Measurements from ENCODE around the gene TSNAX.
"Not testable (repeated sequence)": the region's sequence is repeated elsewhere in the genome, so short reads cannot be mapped to it uniquely, and the experiment has no call there.

The TSNAX gene

DNA sequence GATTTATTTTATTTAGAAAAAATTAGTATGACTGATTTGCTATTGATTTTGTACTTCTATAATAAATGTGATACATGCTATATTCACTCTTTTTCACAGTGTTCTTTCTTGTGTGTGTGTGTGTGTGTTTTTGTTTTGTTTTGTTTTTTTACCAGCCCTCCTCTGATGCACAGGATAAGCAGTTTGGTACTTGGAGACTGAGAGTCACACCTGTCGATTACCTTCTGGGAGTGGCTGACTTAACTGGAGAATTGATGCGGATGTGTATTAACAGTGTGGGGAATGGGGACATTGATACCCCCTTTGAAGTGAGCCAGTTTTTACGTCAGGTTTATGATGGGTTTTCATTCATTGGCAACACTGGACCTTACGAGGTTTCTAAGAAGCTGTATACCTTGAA, 35.9 kb downstream of the TSNAX start:
- FAIRE-seq, result no peak

DNA sequence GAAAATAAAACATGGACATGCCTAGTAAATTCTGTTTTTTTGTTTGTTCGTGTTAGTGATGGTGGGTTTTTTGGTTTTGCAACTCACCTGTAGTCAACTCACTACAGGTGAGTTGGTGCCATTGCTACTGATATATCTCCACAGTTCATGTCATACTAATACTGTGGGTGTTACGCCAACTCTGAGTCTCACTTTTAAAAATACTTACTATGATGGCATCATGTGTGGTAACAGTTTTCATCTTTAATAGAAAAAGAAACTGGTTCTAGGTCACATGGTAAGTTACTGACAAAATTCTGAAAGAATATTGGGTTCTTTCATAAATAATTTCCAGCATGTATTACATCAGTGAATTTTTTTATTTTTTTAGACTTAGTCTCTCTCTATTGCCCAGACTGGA, 38.0 kb downstream of the TSNAX start:
- no peak for FAIRE-seq

DNA sequence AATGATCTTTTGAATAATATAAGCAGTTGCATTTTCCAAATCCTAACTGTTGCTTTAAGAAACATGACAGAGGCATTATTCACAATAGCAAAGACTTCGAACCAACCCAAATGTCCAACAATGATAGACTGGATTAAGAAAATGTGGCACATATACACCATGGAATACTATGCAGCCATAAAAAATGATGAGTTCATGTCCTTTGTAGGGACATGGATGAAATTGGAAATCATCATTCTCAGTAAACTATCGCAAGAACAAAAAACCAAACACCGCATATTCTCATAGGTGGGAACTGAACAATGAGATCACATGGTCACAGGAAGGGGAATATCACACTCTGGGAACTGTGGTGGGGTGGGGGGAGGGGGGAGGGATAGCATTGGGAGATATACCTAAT, 41.8 kb downstream of the TSNAX start:
- not testable (repeated sequence) for FAIRE-seq

DNA sequence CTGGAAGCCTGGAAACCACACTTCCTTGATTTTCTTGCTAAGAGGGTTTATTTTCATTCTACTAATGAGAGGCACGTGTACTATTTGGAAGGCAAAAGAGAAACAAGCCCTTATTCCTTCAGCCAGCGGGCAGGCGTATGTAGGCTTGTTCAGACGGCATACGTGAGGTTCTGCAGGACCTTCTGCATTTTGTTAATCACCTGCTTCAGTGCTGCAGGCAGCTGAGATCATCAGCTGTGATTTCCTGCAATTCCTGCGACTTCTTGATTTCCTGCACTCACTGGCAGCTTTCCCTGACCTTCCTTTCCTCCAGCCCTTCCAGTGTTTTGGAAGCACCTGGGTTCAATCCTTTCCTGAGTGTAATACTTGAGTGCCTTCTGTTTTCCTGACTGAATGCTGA, 43.4 kb downstream of the TSNAX start:
- no peak for FAIRE-seq

DNA sequence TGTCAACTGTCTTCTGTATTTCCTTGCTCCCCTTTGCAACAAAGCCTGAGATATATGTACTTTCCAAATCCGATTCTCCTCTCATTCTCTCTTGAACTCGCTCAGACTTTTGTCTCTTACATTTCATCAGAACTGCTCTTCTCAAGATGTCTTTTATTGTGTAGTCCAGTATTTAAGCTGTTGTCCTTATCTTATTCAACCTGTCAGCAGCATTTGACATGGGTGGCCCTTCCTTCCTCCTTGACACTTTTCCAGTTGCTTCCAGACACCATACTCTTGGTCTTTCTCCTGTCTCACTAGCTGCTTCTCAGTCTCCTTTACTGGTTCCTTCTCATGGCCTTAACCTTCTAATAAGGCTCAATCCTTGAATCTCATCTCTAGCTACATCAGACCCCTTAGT, 47.0 kb downstream of the TSNAX start:
- FAIRE-seq, result no peak

DNA sequence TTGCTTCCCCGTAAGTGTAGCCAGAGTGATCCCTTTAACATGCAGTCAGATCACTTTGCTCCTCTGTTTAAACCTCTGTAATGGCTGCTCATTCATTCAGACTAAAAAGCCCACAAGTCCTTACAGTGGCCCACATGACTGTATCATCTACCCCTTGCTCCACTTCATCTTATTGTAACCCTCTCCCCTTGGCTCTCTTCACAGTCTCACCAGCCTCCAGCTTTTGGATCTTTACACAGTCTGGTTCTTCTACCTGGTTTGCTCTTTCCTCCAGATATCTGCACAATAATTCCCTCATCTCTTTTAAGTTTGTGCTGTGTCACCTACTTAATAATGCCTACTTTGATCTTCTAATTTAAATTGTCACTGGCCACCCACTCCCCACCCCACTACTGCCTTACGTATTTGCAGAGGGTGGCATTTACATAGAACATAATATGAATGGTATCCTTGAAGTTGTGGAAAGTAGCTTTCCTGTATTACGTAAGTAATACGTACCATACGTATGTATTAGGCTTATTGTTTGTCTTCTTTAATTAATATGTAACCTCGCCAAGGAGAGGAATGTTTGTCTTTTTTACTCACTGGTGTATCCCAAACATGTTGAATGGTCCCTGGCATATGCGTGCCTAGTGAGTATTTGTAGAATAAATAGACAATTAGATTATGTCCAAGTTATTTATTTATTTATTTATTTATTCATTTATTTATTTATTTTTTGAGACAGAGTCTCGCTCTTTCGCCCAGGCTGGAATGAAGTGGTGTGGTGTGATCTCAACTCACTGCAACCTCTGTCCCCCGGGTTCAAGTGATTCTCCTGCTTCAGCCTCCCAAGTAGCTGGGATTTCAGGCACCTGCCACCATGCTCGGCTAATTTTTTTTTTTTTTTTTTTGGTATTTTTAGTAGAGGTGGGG, 48.6 kb downstream of the TSNAX start:
- no peak for FAIRE-seq

DNA sequence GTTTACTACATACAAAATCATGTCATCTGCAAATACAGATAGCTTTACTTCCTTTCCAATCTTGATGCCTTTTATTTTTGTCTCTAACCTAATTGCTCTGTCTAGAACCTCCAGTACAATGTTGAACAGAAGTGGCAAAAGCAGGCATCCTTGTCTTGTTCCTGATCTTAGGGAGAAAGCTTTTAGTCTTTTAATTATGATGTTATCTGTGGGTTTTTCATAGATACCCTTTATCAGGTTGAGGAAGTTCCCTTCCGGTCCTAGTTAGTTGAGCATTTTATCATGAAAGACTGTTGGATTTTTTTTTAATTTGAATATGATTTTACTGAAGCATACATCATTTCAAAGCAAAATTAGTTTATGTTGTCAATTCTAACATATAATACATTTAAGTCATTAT, 52.4 kb downstream of the TSNAX start:
- FAIRE-seq, result no peak

DNA sequence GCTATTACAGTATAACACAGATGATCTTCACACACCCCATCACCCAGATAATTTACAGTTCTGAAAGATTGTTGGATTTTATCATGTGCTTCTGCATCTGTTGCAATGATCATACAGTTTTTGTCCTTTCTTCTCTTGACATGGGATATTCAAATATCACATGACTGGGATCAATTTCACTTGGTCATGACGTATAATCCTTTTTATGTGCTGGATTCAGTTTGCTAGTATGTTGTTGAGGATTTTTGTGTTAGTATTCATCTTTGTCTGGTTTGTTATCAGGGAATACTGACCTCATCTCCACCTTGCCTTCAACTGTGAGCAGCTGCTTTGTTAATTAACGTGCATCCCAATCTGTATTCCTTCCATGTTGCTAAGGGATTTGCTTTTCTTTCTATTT, 53.4 kb downstream of the TSNAX start:
- FAIRE-seq, result no peak

DNA sequence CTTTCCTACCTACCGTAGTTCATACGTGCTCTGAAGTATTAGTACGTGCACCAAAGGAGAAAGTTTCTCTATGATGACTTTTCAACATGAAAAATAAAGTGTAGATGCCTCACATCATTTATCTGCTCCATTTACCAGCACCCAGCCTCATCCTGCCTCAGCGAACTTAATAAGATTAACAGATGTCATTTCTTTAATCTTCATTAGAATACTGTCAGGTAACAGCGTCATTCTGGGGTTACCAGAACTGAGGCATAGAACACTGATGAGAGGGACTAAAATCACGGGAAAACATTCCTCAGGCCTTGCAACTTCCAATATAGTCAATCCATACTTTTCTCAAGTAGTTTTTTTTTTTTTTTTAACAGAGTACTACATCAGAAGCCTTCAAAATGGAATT, 54.9 kb downstream of the TSNAX start:
- no peak for FAIRE-seq

DNA sequence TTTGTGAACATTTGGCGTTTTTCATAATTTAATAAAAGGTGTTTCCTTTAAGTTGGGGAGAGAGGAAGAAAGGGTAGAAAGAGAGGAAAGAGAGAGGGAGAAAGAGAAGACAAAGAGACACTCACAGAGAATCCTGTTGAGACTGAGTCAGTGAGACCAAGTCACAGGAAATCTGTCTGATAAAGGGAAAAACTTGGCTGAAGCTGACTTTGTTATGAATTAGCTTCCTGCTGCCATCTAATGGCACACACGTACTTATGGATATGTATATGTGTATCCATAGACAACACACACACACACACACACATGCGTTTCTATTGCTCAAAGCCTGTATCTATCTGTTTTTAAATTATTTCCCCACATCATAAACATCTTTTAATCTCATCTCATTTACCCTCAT, 55.6 kb downstream of the TSNAX start:
- FAIRE-seq, result no peak

DNA sequence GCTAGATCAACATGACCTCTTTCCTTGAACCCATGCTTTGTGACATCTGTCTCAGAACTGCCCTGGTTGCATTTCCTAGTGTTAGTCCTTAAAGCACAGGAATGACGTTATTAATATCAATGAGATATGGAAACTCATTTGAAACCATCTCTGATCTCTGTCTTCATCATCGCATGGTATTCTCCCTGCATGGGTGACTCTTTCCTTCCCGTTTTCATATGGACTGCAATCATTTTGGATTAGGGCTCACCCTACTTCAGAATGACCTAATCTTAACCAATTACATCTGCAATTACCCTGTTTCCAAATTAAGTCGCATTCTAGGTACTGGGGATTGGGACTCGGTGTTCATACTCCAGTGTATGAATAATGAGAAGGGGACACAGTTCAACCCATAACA, 56.5 kb downstream of the TSNAX start:
- FAIRE-seq, result no peak

DNA sequence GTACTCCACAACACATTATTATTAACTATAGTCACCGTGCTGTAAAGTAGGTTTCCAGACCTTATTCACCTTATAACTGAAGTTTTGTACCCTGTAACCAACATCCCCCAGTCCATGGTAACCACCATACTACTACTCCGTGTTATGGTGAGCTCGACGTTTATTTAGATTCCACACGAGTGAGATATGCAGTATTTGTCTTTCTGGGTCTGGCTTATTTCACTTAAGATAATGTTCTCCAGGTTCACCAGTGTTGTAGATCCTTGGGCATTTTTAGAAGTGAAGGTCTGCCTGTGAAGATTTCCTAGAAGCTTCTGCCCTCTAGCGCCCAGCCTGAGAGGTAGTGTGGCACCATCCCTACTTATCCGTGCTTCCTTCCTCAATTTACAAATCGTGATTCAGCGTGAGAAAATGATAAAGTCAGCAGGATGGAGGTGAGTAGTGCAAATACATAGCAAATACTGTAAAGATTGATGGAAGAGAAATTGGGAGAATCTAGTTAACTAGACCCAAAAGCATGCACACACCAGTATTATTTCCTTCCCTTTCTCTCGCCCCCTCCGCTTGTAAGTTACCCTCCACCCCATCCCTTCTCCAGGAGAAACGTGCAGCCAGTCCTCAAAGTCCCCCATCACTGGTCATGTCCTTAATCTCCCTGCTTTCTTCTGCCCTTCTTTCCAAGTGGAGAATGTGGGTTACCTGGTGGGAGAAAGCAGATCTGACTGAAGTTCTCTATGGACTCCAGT, 62.2 kb downstream of the TSNAX start:
- no peak for FAIRE-seq

DNA sequence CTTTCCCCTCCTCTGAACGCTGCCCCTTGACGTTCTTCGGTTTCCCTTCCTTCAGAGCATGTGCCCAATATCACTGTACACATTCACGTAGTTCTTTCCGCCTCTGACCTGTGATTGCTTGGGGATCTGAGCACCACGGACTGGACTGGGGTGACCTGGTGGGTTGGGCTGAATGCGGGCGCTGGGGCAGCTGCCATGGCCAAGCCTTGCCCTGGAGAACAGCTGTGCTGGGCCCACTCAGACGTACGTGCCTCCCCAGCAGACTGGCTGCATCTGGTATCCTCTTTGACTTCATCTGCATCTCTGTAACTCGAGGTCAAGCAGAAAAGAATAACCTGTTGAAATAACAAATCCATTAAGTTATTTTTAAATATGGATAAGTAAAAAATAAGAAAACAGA, 63.0 kb downstream of the TSNAX start:
- FAIRE-seq, result no peak

DNA sequence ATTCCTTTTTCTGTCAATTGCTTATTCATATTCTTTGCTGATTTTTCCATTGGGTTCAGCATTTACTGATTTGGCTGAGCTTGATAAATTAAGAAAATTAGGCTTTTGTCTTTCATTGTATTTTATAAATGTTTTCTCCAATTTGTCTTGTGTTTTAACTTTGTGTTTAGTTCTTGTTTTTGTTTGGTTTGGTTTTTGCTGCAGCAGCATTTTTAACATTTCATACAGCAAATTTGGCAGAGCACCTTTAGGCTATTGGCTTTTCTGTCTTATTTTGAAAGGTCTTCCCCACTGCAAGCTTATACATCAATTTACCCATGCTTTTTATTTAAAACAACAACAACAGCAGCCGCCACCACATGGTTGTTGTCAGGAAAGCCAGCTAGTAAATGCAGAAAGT, 64.3 kb downstream of the TSNAX start:
- no peak for FAIRE-seq

DNA sequence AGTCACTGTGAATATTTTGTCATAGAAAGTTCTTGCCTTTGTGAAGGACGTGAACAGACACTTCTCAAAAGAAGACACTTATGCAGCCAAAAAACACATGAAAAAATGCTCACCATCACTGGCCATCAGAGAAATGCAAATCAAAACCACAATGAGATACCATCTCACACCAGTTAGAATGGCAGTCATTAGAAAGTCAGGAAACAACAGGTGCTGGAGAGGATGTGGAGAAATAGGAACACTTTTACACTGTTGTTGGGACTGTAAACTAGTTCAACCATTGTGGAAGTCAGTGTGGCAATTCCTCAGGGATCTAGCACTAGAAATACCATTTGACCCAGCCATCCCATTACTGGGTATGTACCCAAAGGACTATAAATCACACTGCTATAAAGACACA, 64.8 kb downstream of the TSNAX start:
- FAIRE-seq, result not testable (repeated sequence)

DNA sequence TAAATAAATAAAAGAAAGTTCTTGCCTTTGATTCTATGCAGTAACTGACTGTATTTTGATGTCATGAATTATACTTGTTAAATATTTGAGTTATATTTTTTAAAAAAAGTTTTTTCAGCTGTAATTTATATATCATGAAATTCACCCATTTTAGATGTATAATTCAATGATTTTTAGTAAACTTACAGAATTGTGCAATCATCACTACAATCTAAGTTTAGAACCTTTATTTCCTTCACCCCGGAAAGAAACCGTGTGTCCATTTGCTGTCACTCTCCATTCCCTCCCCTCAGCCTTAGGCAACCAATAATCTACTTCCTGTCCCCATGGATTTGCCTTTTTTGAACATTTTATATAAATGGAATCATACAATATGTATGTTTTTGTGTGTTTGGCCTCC, 65.7 kb downstream of the TSNAX start:
- no peak for FAIRE-seq

DNA sequence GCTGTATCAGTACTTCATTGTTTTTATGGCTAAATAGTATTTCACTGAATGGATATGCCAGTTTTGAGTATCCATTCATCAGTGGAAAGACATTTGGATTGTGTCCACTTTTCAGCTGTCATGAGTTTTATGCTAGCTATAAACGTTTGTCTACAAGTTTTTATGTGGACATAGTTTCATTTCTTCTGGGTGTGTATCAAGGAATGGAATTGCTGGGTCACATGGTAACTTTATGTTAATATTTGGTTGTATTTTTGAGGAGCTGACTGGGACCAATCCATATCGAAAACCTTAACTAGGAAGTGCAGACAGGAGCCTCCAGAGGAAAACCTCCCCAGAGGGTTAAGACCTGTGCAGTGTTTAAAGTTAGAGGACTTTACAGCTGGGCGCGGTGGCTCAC, 66.3 kb downstream of the TSNAX start:
- FAIRE-seq, result no peak

DNA sequence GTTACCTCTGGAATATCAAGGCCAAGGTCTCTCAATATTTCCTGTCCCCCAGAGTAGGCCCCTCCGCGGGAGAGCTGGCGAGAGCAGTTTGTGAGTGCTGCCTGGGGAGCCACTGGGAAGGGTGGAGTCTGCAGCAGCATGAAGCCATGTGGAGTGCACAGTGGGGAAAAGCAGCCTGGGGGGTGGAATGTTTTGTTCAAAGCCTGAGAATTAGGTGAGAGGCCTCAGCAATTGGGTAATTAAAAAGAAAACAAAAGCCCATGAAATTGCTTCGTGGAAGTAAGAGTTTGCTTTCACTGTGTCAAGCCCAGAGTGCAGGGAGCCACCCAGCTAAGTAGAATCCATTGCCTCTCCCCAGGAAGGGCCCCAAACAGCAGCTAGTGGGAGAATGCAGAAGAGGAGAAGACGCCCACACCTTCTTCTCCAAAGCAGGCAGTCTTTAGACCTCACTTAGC, 67.9 kb downstream of the TSNAX start:
- FAIRE-seq, result no peak

DNA sequence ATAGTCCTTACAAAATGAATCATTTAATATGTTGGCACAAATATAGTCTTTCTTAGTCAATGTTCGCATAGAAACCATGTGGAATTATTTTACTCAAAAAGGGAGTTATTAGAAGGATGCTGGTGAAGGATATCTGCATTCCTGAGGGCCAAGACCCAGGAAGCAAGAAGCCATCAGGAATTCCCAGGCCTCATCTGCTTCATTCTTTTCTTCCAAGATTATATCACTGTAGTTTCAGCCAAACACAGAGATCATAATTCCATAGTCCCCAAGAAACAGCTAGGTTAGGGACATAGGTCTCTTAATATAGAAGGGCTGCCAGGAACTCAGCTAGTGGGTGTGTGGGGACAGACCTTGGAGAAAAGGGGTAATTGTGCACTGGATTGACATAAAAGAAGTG, 69.5 kb downstream of the TSNAX start:
- FAIRE-seq, result no peak

DNA sequence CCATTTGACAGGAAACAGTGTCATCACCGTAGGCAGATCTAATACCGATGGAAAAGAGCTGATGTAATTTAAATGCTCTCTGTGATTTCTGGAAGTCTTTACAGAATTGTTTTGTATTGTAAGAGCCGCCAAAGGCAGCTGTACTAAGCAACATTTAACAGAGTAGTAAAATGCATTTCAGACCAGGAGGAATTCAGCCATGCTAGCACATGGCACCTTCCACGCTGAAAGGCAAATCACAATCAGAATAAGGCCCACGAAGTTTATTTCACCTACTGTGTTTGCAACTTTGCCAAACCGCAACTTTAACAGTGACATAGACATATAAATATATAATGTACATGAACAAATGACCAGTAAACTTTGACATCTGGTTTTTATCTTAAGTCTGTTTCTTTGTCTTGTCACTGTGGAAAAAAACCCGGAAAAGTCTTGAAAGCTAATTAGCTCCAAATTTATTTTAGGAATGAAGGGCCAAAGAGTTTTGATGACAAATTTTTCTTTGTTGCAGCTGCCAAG, 72.0 kb downstream of the TSNAX start:
- no peak for FAIRE-seq

DNA sequence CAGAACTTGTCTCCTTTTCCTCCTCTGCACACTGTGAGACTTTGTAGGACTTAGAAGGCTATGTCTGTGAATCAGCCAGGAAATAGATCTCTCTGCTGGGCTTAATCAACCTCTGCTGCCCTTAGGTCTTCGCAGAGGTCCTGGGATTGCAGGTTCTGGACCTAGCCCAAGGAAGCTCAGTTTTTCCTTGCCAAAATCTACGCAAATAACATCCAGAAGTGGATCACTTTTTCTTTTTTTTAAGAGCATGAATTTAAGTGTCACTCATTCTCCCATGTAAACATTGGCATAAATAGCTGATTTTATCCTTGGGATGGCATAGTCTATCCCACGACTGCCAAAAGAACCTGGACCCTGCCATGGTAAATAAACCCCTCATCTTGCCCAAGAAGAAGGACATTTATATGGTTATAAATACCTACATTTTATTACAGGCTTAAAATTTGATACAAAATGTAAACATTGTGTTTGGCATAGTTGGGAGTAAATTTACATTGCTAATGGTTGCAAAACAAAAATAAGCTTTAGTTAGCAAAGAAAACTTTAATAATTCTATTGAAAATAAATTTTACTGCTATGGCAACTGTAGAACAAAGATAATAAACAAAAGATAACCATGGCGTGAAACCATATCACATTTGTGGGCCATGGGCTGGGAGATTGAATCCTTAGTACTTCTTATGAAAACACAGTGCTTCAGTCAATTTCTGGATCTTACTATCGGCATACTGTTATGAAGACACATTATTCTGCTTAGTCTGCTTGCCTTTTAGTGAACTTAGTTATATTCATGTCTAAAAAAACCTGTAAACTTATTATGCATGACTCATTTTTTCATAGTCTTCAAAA, 73.6 kb downstream of the TSNAX start:
- FAIRE-seq, result no peak

DNA sequence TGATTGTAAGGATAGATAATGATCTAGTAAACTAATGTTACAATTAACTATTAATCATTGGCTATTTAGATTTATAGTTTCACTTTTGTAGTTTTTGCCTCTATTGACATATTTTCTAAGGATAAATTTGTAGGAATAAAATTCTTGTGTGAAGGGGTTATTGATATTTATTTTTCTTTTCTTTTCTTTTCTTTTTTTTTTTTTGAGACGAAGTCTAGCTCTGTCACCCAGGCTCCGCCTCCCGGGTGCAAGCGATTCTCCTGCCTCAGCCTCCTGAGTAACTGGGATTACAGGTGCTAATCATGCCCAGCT, 74.2 kb downstream of the TSNAX start:
- FAIRE-seq, result no peak

DNA sequence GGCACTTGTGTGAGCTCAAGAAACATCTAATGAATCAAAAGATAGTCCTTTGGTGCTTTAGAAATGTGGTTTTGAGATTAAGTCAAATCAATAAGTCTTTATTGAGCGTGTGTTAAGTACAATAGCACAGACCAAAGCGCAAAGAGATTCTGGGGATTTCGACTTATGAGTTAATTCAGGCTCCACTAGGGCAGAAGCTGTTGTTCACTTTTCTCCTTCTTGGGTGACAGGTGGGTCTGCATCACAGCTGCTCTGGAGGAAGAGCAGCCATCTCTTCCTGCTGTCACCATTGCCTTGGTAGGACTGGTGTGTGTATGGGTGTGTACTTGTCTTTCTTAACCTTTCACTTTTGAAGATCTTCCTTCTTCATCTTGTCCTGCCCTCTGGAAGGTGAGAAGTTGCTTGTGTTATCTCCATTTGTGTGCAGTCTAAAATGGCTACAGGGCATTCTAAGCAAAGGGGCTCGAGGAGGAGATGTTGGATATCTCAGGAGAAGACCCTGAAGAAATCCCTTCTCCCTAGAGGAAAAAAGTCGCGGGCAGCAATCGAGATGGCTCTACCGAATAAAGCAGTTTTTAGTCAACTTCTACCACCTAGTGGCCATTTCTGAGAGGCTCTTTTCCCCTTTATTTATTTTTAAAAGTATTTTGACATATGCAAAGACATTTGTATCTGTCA, 75.3 kb downstream of the TSNAX start:
- no peak for FAIRE-seq
